ENCODE data around the gene USP21. TPM values are rescaled to one million over a fixed set of nuclear protein-coding genes. Genes with fewer than 3 reads are reported as not detected.
A peak's percentile ranks its signal among the peaks of the same experiment; 100 is the strongest.

The USP21 gene
- total and polyA plus RNA-seq, 2 of the 13 experiments (the other 11 are each of a cell fraction or from before 2014, with no cell fraction given) = 10.1 to 33.1 TPM

DNA sequence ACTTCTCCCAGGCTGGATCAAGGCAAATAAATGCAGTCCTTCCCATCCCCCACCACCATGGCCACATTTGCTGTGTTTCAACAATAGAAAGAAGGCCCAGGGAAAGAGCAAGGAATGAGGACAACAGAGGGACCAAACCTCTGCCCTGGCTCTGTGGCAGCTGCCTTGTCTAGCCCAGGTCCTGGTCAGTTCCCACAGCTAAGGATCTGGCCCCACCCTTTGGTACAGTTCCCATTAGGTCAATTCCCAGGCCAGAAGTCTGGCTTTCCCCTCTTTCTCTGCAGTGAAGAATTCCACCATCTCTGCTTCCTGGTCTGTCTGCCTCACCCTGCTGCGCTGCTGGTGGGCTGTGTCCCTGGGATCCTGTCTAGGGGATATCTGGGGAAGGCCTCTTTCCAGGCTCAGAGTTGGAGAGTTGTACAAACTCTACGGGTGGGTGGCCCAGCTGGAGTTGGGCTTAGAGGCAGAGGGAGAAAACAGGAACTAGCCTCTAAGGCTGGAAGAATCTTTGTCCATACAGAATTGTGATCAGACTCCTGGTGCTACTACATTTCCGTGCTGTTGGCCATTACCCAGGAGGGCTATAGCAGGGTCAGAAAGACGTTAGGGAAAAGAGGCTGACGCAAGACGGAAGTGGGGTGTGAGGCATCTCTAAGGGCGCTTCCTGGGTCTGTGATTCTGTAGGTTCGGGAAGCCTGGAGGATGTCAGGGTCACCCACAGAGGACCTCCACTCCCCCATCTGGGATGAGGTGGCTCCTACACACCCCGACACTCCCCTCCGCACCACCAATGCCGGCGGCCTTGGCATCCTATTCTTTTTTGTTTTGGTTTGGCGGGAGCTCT lies 41.9 kb downstream of the USP21 start (continued):
- TF ChIP-seq ZNF670 (CRISPR knock-in tag; IDR thresholded peaks at IDR 0.05; ENCODE audit: borderline replicate concordance) = no peak
- TF ChIP-seq, protein P1, sequence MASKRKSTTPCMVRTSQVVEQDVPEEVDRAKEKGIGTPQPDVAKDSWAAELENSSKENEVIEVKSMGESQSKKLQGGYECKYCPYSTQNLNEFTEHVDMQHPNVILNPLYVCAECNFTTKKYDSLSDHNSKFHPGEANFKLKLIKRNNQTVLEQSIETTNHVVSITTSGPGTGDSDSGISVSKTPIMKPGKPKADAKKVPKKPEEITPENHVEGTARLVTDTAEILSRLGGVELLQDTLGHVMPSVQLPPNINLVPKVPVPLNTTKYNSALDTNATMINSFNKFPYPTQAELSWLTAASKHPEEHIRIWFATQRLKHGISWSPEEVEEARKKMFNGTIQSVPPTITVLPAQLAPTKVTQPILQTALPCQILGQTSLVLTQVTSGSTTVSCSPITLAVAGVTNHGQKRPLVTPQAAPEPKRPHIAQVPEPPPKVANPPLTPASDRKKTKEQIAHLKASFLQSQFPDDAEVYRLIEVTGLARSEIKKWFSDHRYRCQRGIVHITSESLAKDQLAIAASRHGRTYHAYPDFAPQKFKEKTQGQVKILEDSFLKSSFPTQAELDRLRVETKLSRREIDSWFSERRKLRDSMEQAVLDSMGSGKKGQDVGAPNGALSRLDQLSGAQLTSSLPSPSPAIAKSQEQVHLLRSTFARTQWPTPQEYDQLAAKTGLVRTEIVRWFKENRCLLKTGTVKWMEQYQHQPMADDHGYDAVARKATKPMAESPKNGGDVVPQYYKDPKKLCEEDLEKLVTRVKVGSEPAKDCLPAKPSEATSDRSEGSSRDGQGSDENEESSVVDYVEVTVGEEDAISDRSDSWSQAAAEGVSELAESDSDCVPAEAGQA (IDR thresholded peaks at IDR 0.05; ENCODE audit: low read depth) = no peak
- TF ChIP-seq, protein P1 (CRISPR knock-in tag; IDR thresholded peaks at IDR 0.05; ENCODE audit: borderline replicate concordance) = no peak
- TF ChIP-seq ZNF275 (CRISPR knock-in tag; IDR thresholded peaks at IDR 0.05; ENCODE audit: borderline replicate concordance) = 0 out of 2 replicates have a peak, but pooled peaks have one; percentile 16
- no peak for TF ChIP-seq CAMTA2 (CRISPR knock-in tag; IDR thresholded peaks at IDR 0.05; ENCODE audit: borderline replicate concordance)
- no peak for TF ChIP-seq KDM2A (CRISPR knock-in tag; IDR thresholded peaks at IDR 0.05; ENCODE audit: borderline replicate concordance, low read depth)
- TF ChIP-seq FOXP4 (CRISPR knock-in tag; IDR thresholded peaks at IDR 0.05) = no peak
- TF ChIP-seq DMAP1 (CRISPR knock-in tag; IDR thresholded peaks at IDR 0.05) = no peak
- TF ChIP-seq, protein P2, sequence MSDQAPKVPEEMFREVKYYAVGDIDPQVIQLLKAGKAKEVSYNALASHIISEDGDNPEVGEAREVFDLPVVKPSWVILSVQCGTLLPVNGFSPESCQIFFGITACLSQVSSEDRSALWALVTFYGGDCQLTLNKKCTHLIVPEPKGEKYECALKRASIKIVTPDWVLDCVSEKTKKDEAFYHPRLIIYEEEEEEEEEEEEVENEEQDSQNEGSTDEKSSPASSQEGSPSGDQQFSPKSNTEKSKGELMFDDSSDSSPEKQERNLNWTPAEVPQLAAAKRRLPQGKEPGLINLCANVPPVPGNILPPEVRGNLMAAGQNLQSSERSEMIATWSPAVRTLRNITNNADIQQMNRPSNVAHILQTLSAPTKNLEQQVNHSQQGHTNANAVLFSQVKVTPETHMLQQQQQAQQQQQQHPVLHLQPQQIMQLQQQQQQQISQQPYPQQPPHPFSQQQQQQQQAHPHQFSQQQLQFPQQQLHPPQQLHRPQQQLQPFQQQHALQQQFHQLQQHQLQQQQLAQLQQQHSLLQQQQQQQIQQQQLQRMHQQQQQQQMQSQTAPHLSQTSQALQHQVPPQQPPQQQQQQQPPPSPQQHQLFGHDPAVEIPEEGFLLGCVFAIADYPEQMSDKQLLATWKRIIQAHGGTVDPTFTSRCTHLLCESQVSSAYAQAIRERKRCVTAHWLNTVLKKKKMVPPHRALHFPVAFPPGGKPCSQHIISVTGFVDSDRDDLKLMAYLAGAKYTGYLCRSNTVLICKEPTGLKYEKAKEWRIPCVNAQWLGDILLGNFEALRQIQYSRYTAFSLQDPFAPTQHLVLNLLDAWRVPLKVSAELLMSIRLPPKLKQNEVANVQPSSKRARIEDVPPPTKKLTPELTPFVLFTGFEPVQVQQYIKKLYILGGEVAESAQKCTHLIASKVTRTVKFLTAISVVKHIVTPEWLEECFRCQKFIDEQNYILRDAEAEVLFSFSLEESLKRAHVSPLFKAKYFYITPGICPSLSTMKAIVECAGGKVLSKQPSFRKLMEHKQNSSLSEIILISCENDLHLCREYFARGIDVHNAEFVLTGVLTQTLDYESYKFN (CRISPR knock-in tag; conservative IDR thresholded peaks at IDR 0.05) = 0 out of 2 replicates have a peak, but pooled peaks have one; percentile 21
- TF ChIP-seq CEBPB (IDR thresholded peaks at IDR 0.05; ENCODE audit: borderline replicate concordance, low read depth, low read length) = no peak
- TF ChIP-seq, protein P3, sequence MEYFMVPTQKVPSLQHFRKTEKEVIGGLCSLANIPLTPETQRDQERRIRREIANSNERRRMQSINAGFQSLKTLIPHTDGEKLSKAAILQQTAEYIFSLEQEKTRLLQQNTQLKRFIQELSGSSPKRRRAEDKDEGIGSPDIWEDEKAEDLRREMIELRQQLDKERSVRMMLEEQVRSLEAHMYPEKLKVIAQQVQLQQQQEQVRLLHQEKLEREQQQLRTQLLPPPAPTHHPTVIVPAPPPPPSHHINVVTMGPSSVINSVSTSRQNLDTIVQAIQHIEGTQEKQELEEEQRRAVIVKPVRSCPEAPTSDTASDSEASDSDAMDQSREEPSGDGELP (IDR thresholded peaks at IDR 0.05; ENCODE audit: borderline replicate concordance, low read depth) = no peak
